IPS-20b (cell line): ENCODE measurements around the gene PIR.

ENCODE experiments used
- H3K27ac ChIP-seq: one replicate; pipeline ENCODE4 v1.5.1; 2013; ENCODE audit warnings: low read length
- H3K27me3 ChIP-seq: 2 replicates; pipeline ENCODE4 v1.6.1; 2013; ENCODE audit warnings: mild to moderate bottlenecking, low read length, inconsistent platforms; ENCODE audit not compliant: insufficient read depth
- H3K36me3 ChIP-seq: 2 replicates; pipeline ENCODE4 v1.6.1; 2013; ENCODE audit warnings: low read depth, mild to moderate bottlenecking, inconsistent platforms, low read length, moderate library complexity; ENCODE audit not compliant: insufficient read depth
- H3K4me1 ChIP-seq: 2 replicates; pipeline ENCODE4 v1.6.1; 2013; ENCODE audit warnings: mild to moderate bottlenecking, control low read depth, inconsistent platforms, low read length, moderate library complexity; ENCODE audit not compliant: insufficient read depth
- H3K4me3 ChIP-seq: 2 replicates; pipeline ENCODE4 v1.5.1; 2013; ENCODE audit warnings: mild to moderate bottlenecking, low read length, inconsistent platforms
- H3K9ac ChIP-seq: 2 replicates; pipeline ENCODE4 v1.6.1; 2013; ENCODE audit warnings: low read depth, mild to moderate bottlenecking, inconsistent platforms, low read length, moderate library complexity
- H3K9me3 ChIP-seq: 2 replicates; pipeline ENCODE4 v1.6.1; 2013; ENCODE audit warnings: mild to moderate bottlenecking, low read depth, low read length, inconsistent platforms; ENCODE audit not compliant: insufficient read depth

The PIR gene

GRCh38 chrX:15416133-15416993, 76.8 kb downstream of the PIR start:
- H3K9ac ChIP-seq: no peak overlapping the region
- no peak overlapping the region for H3K4me3 ChIP-seq
- no peaks in the 10 kb centered on the region for H3K4me1 ChIP-seq
- H3K36me3 ChIP-seq: no peaks in the 10 kb centered on the region
- H3K9me3 ChIP-seq: no peaks in the 10 kb centered on the region
- H3K27ac ChIP-seq: no peak overlapping the region
- no peaks in the 10 kb centered on the region for H3K27me3 ChIP-seq

- no peaks in the 10 kb centered on the region for H3K9me3 ChIP-seq
- H3K9ac ChIP-seq: no peak overlapping the region
- no peak overlapping the region for H3K4me3 ChIP-seq
- H3K27ac ChIP-seq: no peak overlapping the region
- H3K27me3 ChIP-seq: no peaks in the 10 kb centered on the region
- H3K4me1 ChIP-seq: no peaks in the 10 kb centered on the region
- H3K36me3 ChIP-seq: no peaks in the 10 kb centered on the region
These were observed 80.0 kb downstream of the PIR start for GRCh38 chrX:15413101-15413500.

GRCh38 chrX:15410947-15411346, 82.2 kb downstream of the PIR start:
- H3K4me1 ChIP-seq: no peaks in the 10 kb centered on the region
- H3K9me3 ChIP-seq: no peaks in the 10 kb centered on the region
- no peak overlapping the region for H3K9ac ChIP-seq
- no peak overlapping the region for H3K4me3 ChIP-seq
- no peak overlapping the region for H3K27ac ChIP-seq
- H3K36me3 ChIP-seq: no peaks in the 10 kb centered on the region
- no peaks in the 10 kb centered on the region for H3K27me3 ChIP-seq

GRCh38 chrX:15410430-15410829, 82.7 kb downstream of the PIR start:
- Histone ChIP-seq H3K9me3 (no peaks in the 10 kb centered on the region), H3K27me3 (no peaks in the 10 kb centered on the region), H3K36me3 (no peaks in the 10 kb centered on the region), H3K4me1 (no peaks in the 10 kb centered on the region), H3K9ac (no peak overlapping the region), H3K4me3 (no peak overlapping the region), H3K27ac (no peak overlapping the region)

- no peaks in the 10 kb centered on the region for H3K9me3 ChIP-seq
- H3K36me3 ChIP-seq: no peaks in the 10 kb centered on the region
- H3K27ac ChIP-seq: no peak overlapping the region
- H3K27me3 ChIP-seq: no peaks in the 10 kb centered on the region
- no peak overlapping the region for H3K4me3 ChIP-seq
- H3K4me1 ChIP-seq: no peaks in the 10 kb centered on the region
- H3K9ac ChIP-seq: no peak overlapping the region
These were observed 87.3 kb downstream of the PIR start for GRCh38 chrX:15405846-15406245.

- H3K27ac ChIP-seq: no peak overlapping the region
- no peak overlapping the region for H3K9ac ChIP-seq
- H3K9me3 ChIP-seq: no peaks in the 10 kb centered on the region
- H3K36me3 ChIP-seq: no peaks in the 10 kb centered on the region
- no peak overlapping the region for H3K4me3 ChIP-seq
- no peaks in the 10 kb centered on the region for H3K27me3 ChIP-seq
- no peaks in the 10 kb centered on the region; the same call in 1 of the 2 replicates for H3K4me1 ChIP-seq
These were observed 88.6 kb downstream of the PIR start for GRCh38 chrX:15404401-15405096.

- Histone ChIP-seq H3K27me3 (no peaks in the 10 kb centered on the region), H3K27ac (no peak overlapping the region), H3K4me1 (peaks cover 3% of the 10 kb centered on the region), H3K9ac (no peak overlapping the region), H3K9me3 (no peaks in the 10 kb centered on the region), H3K36me3 (no peaks in the 10 kb centered on the region), H3K4me3 (no peak overlapping the region)
These were observed 91.8 kb downstream of the PIR start for GRCh38 chrX:15401378-15401777.

- Histone ChIP-seq H3K36me3 (no peaks in the 10 kb centered on the region), H3K4me3 (no peak overlapping the region), H3K4me1 (peaks cover 3% of the 10 kb centered on the region)
These were observed 93.2 kb downstream of the PIR start for GRCh38 chrX:15399962-15400391.

GRCh38 chrX:15398874-15399273, 94.3 kb downstream of the PIR start:
- Histone ChIP-seq H3K27me3 (no peaks in the 10 kb centered on the region), H3K36me3 (no peaks in the 10 kb centered on the region), H3K4me3 (no peak overlapping the region), H3K9ac (no peak overlapping the region), H3K9me3 (no peaks in the 10 kb centered on the region), H3K27ac (no peak overlapping the region), H3K4me1 (peaks cover 3% of the 10 kb centered on the region)

More at GRCh38 chrX:15399962-15400391, 93.2 kb downstream of the PIR start:
- Histone ChIP-seq H3K9ac (no peak overlapping the region), H3K9me3 (no peaks in the 10 kb centered on the region), H3K27me3 (no peaks in the 10 kb centered on the region), H3K27ac (no peak overlapping the region)

GRCh38 chrX:15395789-15396188, 97.3 kb downstream of the PIR start:
- Histone ChIP-seq H3K9ac (no peak overlapping the region), H3K4me3 (no peak overlapping the region), H3K4me1 (peaks cover 3% of the 10 kb centered on the region), H3K9me3 (no peaks in the 10 kb centered on the region), H3K27me3 (no peaks in the 10 kb centered on the region), H3K27ac (no peak overlapping the region), H3K36me3 (no peaks in the 10 kb centered on the region)

- H3K4me3 ChIP-seq: no peak overlapping the region
- H3K27me3 ChIP-seq: no peaks in the 10 kb centered on the region
These were observed 101.3 kb downstream of the PIR start for GRCh38 chrX:15391850-15392249.

GRCh38 chrX:15384304-15384703, 108.8 kb downstream of the PIR start, which contains the start of gene VEGFD:
TSS of gene VEGFD (minus strand) at chrX:15384413. CDS start at chrX:15383946, 467 bp downstream.
- Histone ChIP-seq H3K9ac (no peak within 1 kb of the TSS), H3K36me3 (no peaks in the 10 kb centered on the region), H3K4me3 (no peak within 1 kb of the TSS), H3K9me3 (no peaks in the 10 kb centered on the region), H3K27me3 (no peaks in the 10 kb centered on the region), H3K4me1 (peaks cover 5% of the 10 kb centered on the region; the same call in 1 of the 2 replicates), H3K27ac (no peak within 1 kb of the TSS)

More at GRCh38 chrX:15391850-15392249, 101.3 kb downstream of the PIR start:
- Histone ChIP-seq H3K9me3 (no peaks in the 10 kb centered on the region), H3K9ac (no peak overlapping the region), H3K27ac (no peak overlapping the region), H3K4me1 (no peaks in the 10 kb centered on the region), H3K36me3 (no peaks in the 10 kb centered on the region)
